Limb (tissue), 2 donors: ENCODE results near the gene SKI.

Experiments used
- DNase-seq, 2 donors: peaks; one replicate each; pipeline ENCODE4 v3.0.0-alpha.2; 2016; ENCODE audit errors: extremely low spot score in 2 of 2

SKI gene

DNA sequence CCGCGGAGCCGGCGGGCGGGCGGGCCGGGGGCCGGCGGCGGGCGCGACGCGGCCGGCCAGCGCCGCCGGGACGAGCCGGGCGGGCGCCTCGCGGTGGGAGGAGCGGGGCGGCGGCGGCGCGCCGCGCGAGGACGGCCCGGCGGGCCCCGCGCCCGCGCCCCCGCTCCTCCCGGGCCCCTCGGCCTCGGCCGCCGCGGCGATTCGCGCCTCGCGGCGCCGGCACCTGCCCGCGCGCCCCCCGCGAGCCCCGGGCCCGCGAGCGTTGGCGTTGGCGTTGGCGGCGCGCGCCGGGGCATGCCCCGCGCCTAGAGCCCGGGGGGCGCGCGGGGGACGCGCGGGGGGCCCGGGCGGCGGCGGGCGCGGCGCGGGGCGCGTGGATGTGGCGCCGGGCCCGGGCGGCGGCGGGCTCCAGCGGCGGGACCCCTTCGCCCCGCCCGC, at the start of gene SKI:
SKI (plus strand) TSS at position 163 of the 438 bp plus-strand sequence. CDS start 448 bp downstream, outside the sequence.
- no peak for DNase-seq

DNA sequence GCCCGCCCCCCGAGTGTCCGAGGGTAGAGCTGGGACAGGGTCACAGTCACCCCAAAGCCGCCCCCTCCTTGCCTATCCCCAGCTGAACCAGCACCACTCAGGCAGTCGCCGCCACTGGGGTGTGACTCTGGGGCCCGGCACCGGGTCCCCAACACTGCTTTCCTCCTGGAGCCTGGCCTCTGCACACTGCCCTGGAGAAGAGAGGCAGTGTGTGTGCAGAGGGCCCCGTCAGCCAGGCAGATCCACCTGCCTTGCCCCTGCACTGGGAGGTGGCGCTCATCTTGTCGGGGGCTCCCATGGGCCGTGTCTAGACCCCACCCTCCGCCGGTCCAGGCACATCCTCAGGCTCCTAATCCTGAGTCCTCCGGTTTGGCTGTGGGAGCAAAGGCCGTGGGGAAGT, 49.2 kb upstream of the SKI start:
- DNase-seq, result no peak

DNA sequence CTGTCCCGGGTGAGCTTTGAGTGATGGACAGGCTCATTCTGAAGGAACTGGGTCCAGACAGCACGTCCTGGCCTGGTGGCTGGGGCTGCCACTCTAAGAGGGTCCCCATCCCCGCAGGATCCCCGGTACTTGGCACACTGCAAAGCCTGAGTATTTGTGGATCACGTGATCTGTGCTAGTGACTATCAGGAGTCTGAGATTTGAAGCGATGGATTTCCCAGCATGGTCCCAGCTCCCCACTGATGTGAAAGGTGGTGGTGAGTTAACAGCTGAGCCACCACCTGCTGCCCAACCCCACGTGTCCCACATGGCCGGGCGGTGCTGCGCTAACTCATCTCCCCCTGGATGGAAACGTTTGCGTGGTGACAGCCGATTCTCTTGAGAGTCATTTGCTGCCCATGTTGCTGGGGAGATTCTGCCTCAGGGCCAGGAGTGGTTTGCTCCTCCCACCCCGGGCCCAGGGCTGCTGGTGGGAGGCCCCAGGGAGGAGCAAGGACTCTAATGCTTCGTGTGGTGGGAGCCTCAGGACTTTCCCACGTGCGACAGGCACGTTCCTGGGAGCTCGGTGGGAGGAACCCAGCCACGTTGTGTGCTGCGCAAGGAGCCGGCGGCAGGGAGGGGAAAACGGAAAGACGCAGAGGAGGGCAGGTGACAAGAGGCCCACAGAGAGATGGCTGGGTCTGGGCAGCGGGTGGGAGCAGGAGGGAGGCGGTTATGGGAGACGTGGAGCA, 48.7 kb upstream of the SKI start:
- DNase-seq, result no peak

DNA sequence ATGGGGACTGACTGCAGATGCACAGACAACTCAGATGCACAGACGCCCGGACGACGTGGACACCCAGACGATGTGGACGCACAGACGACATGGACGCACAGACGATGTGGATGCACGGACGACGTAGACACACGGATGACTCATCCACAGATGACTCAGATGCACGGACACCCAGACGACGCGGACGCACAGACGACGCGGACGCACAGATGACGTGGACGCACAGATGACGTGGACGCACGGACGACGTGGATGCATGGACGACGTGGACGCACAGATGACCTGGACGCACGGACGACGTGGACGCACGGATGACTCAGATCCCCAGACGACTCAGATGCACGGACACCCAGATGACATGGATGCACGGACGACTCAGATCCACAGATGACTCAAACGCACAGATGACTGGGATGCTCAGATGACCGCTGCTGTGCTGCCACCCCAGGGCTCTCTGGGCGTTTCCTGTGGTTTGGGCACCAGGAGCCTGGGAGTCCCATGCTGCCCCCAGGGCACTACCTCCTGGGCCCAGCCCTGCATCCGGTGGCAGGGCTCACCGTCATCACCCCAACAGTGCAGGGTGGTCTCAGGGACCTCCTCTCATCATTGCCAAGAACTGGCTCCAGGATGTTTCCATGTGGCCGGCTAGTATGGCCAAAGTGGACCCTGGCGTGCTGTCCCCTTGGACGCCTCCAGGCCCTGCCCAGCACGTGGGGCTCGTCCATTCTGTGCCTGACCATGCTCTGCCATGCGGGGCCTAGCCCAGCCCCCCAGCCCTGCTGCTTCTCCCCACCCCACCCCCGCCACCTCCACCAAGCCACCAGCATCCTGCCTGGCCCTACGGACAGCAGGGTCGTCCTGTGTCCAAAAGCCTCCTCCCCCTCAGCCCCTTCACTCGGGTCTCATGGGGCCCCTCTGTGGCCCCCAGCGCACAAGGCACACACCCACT, 47.5 kb upstream of the SKI start:
- no peak for DNase-seq

DNA sequence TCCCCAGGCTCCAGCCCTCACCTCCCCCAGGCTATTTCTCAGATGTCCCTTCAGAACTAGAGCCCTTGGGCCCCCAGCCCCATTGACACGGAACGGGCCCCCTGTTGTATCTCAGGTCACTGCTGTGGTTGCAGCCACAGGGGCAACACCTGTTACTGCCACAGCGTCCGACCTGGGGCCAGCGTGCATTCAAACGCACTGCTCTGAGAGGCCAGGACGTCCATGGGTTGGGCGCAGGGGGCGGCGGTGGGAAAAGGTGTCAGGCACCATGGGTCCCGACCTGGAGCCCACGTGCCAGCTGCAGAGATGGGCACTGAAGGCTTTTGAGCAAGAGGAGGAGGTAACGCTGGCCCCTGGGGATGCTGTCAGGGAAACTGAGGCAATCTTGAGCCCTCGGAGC, 46.8 kb upstream of the SKI start:
- DNase-seq, result no peak

DNA sequence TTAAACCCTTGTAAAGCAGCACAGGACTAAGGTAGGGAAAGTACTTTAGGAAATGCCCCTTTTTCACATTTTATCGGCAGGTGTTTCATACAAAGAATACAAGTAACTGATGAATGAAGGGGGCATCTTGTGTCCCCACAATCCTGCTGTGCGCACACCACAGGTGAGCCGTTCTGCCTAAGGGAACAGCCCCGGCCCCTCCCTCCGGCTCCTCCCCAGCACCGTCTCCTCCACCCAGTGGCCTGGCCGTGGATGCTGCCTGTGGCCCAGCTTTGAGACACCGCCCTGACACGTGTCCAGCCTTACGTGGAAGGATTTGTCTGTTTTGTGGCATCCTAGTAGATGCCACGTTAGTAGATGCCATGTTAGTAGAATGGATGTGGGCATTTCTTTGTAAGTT, 46.4 kb upstream of the SKI start:
- DNase-seq, result no peak

DNA sequence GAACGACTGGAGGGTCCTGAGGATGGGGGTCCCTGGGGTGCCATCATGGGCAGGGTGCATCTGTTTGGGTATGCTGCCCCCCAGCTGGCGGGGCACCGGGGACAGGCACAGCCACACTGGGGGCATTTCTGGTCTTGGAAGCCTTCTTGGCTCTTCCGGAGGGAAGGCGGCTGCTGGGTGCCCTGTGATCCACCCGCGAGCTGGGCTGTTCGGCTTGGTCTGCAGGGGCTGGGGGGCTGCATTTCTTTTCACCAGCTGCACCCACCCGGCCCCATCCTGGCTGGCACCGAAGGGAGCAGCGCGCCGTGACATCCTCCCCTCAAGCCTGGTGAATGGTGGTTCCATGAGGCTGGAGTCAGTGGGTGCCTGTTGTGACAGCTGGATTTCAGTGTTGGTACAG, 45.7 kb upstream of the SKI start:
- DNase-seq, result no peak

DNA sequence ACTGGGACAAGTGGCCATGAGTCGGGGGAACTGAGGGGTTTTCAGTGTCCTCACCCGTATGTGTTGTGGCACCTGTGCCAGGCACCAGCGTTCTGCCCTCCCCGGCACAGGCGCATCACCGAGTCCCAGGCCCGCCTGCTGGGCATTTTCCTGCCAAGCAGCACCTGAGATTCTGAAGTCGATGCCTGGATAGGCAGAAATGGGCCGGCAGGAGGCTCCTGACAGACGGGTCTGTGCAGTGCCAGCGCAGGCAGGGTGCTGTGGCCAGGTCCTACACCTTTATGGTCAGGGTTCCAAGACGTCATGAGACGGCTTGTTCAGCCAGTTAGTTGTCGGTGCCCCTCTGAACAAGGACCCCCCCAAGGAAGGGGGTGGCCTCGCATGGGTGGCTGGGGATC, 44.2 kb upstream of the SKI start:
- no peak for DNase-seq

DNA sequence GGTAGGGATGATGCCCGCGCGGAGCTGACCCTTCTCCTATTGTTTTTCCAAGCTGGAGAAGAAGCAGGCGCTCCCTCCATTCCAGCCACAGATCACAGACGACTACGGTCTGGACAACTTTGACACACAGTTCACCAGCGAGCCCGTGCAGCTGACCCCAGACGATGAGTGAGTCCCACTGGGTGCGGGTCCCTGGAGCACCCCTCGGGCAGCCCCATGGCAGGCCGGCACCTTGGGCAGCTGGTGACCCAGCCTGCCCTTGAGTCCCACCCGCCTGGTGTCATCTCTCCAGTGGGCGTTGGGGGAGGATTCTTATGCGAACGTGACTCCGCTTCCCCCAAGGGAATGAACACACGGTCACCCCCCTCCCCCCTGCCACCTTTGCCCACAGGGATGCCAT, 43.6 kb upstream of the SKI start:
- peak in 1 of 2 donors; percentile 28 for DNase-seq

DNA sequence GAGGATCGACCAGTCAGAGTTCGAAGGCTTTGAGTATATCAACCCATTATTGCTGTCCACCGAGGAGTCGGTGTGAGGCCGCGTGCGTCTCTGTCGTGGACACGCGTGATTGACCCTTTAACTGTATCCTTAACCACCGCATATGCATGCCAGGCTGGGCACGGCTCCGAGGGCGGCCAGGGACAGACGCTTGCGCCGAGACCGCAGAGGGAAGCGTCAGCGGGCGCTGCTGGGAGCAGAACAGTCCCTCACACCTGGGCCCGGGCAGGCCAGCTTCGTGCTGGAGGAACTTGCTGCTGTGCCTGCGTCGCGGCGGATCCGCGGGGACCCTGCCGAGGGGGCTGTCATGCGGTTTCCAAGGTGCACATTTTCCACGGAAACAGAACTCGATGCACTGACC, 43.2 kb upstream of the SKI start:
- peak in 1 of 2 donors; percentile 21 for DNase-seq

DNA sequence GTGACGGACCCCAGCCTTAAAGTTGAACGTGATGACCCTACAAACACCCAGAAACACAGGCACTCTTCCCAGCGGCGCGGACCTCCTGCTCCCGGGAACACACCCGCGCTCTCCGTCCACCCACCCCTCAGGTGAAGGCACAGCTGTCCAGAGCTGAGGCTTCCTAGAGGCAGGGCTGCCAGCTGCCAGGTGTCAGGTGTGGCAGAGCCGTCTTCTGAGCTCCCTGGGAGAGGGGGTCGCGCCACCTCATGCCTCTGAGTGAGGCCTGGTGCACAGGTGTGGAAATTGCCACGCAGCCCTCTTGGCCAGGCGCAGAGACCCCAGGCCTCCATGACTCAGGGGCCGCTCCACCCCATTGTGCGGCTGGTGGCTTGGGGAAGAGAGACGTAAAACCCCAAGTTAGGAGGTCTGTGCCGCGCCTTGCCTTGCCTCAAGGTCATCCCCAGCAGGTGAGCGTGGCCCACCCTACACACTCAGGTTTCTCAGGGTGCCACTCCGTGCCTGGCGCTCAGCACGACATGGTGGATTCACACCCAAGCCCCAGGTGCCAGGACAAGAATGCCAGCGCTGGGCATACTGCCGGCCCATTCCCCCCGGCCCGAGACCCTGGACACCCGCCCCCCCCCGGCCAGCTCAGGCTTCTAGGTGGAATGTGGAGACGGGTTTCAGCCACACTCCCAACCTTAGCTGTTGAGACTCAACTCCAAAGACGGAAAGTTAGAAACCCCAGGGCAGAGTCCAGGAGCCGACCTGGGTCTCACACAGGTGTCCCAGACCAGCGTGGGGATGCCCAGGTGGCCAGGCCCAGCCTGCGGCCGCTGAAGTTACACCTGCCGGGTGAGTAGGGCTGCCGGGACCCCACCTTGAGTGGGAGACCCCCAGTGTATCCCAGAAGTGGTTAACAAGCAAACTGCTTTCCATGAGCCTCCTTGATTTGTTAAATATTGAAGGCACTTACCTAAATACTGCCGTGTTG, 42.0 kb upstream of the SKI start:
- DNase-seq, result peak in 1 of 2 donors; percentile 34

DNA sequence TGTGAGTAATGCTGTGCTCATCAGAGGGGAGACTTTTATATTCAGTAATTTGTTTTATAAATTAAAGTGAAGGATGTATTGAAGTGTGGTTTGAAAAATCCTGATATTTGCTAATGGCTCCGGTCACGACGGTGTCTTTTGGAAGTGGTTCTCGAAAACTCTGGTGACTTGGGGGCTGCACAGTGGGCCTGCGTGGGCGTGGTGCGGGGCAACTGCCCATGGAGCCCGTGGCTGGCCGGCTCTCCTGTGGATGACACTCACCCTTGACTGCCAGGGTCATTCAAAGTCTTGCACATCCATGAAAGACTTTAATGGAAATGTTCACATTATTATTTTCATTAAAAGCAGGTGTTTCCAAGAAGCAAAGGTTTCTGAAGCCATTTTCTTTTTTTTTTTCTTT, 41.2 kb upstream of the SKI start:
- no peak for DNase-seq

DNA sequence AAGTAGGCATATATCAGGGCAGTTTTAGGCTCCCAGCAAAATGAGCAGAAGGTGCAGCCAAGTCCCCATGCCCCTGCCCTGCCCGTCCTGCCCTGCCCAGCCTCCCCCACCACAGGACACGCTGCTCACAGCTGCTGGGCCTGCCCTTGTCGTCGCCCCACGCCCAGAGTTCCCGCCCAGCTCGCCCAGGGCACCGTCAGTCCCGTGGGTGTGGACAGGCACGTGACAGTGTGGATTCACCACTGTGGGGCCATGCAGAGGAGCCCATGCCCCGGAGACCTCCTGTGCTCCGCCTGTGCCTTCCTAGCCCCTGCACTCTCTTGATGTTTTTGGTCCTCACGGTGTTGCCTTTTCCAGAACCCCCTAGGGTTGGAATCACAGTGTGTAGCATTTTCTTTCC, 40.5 kb upstream of the SKI start:
- DNase-seq, result no peak

DNA sequence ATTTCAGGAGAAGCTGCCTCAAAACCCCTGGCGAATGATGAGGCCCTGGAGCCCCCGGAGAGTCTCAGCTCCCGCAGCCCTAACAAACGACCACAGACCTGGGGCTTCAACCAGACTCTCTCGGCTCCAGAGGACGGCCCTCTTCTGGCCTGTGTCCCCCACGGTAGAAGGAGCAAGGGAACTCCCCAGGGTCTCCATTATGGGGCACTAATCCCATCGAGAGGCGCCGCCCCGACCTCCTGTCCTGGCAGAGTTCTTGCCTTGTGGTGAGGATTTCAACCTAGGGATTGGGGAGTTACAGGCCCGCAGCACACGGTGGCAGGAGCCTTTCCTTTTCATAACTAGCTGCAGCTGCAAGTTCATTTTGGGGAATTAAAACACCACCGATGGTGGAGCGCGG, 39.8 kb upstream of the SKI start:
- no peak for DNase-seq

DNA sequence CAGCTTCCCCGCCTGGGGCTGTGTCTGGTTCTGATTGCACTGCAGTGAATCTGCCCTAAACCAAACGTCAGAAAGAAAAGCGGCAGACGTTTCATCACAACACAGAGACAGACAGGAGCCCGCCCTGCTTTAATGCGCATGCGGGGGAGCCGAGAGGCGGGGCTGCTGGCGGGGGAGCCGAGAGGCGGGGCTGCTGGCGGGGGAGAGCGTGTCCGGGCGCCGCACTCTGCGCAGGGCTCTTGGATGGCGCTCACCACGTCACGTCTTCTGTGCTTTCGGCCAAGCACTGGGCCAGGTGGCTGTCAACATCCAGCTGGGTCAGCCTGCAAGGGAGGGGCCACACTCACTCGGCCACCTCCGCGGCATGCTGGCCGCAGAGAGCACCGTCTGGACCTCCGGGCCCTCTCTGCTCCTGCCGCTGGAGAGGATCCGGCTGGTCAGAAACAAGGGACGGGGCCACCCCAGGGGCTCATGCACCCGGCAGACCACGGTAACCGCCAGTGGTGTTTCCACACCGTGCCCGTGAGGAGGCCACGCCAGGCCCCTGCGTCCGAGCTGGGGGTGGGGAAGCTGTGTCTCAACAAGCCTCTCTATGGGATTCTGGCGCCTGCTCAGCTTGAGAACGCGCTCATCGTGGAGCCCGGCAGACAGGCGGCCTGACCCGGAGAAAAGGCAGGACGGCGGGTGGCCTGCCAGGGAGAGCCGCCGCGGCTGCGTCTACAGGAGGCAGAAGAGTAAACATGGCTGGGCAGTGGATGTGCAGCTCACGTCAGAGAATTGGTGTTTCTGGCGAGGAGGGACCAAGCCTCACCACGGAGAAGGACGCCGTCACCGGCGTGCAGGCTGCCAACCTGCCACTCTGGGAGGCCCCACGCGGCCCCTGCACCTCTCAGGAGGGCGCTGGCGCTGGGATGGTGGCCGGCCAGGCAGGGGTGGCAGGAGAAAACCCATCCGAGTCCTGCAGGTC, 38.4 kb upstream of the SKI start:
- DNase-seq, result peak; percentile 93 to 95

DNA sequence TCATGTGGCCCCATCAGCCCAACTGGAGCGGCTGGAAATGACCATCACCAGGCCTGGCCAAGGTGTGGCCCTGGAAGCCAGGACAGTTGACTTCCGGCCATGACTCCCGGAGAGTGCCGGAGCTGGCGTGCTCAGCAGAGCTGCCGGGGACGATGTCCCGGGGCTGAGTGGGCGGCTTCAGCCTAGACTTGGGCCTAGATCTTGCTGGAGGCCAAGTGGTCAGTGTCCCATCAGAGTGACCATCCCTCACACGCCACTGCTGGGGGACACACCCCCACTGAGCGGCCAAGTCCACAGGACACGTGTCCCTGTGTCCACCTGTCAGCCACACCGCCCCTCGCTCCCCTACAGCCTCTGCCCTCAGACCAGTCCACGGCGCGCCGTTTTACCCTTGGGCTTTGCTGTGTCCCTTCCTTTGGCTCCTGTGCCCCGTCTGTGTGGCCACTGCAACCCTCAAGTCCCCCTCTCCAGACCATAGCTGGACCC, 37.6 kb upstream of the SKI start:
- DNase-seq, result no peak

DNA sequence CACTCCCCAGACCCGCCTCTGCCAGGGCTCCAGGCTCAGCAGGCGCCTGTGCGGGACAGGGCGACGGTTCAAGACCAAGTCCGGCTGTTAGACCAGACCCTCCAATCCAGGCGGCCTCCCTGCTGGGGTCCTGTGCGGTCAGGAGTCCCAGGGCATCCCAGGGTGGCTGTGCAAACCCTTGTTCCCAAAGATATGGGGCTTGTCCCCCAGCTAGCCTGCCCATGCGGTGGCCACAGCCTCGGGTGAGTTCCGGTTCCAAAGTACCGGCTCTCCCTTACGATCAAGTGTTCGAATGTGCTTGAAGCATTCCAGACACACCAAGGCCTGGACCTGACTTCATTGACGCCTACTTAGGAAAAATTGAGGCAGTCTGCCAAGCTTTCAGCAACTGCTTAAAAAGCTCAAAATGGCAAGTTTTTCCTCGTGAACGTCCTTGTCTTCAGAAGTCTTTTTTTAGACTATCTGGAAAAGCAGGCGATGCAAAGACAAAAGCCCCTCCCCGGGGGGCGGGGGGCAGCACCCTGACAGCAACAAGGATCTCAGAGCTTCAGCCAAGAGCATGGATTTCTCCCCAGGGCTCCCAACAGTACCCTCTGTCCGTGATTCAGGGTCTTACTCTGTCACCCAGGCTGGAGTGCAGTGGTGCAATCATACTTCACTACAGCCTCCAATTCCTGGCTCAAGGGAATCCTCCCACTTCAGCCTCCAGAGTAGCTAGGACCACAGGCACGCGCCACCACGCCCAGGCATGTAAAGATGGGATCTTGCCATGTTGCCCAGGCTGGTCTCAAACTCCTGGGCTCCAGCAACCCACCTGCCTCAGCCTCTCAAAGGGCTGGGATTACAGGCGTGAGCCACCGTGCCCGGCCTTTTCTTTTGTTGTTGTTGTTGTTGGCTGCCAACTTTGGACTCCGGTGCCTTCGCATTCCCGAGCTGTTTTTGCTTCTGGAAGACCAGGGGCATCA, 35.8 kb upstream of the SKI start:
- peak in 1 of 2 donors; percentile 43 for DNase-seq

DNA sequence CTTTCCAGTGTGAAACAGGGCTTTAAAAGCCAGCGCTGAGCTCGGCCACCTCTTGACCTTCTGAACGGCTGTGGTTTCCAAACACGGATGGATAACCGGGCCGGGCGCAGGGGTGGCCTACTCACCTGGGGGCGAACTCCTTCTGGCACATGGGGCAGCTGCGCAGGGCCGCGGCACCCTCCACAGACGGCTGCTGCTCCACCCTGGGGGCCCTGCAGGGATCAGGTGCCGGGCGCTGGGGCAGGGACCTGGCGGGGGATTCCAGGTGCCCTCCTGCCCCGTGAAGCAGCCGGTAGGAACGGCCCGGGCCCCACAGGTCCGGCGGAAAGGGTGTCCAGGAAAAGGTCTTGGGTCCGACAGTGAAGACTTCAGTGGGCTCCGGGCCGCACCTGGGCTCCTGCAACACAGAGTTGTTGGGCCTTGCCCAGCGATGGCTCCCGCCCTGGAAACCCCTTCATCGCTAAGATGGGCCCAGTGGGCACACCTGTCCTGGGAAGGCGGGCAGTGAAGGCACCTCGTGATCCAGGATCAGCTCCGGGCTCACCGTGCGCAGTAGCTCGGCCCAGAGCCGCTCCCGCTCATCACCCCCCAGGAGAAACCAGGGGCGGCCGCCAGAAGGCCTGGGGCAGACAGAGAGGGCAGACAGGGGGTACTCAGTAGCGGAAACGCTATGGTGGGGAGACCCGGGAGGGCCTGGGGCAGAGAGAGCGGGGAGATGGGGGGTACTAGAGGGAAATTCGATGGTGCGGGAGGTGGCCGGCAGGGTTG, 34.4 kb upstream of the SKI start:
- DNase-seq, result no peak
